Breast epithelium (tissue), 4 donors: Measurements from ENCODE around the gene KCTD11. TPM values are rescaled to one million over a fixed set of nuclear protein-coding genes. Genes with fewer than 3 reads are reported as not detected.

ENCODE experiments used
- DNase-seq, 2 donors: peaks; one replicate each; pipeline ENCODE4 v3.0.0-alpha.2; 2019; ENCODE audit warnings: low spot score in 2 of 2
- H3K27ac ChIP-seq, 2 donors: fragments of 200-600 bp; sonication (generic) in 1 of 2; one replicate each; pipeline ENCODE4 v1.5.1; 2016 to 2019; ENCODE audit warnings: mild to moderate bottlenecking in 1 of 2
- H3K27me3 ChIP-seq, 2 donors: fragments of 200-600 bp; sonication (generic) in 1 of 2; one replicate each; pipeline versions ENCODE4 v1.5.1 to v1.6.0; 2017 to 2019; ENCODE audit warnings: control low read depth in 1 of 2, mild to moderate bottlenecking in 1 of 2
- H3K36me3 ChIP-seq: fragments of 200-600 bp; one replicate; pipeline ENCODE4 v1.5.1; 2019
- H3K4me1 ChIP-seq, 2 donors: fragments of 200-600 bp; sonication (generic); one replicate each; pipeline ENCODE4 v1.5.1; 2016 to 2019; ENCODE audit warnings: control low read depth in 1 of 2
- H3K4me3 ChIP-seq, 3 donors: fragments of 200-600 bp; sonication (generic); 1 replicate in 2 of 3; 2 replicates in 1 of 3; pipeline ENCODE4 v1.5.1; 2016 to 2019; ENCODE audit warnings: mild to moderate bottlenecking in 3 of 3, moderate library complexity in 2 of 3
- H3K9me3 ChIP-seq, 2 donors: fragments of 200-600 bp; sonication (generic) in 1 of 2; one replicate each; pipeline ENCODE4 v1.5.1; 2016 to 2019; ENCODE audit warnings: control low read depth in 1 of 2
- CTCF ChIP-seq, 3 donors: fragments of 450-650 bp; IDR thresholded peaks; one replicate each; pipeline ENCODE4 v1.5.1; 2016 to 2017; ENCODE audit warnings: antibody characterized with exemption in 3 of 3, mild to moderate bottlenecking in 3 of 3, moderate library complexity in 3 of 3
- POLR2A ChIP-seq: fragments of 450-650 bp; IDR thresholded peaks from one replicate; pipeline ENCODE4 v1.6.1; 2016; ENCODE audit warnings: antibody characterized with exemption, mild to moderate bottlenecking, moderate library complexity
- POLR2AphosphoS5 ChIP-seq, 3 donors: sonication (generic); formaldehyde crosslinking; IDR thresholded peaks; one replicate each; pipeline ENCODE4 v1.6.1; 2017; ENCODE audit warnings: antibody characterized with exemption in 3 of 3
- intact Hi-C: fragments of 100-400 bp; cut with DNase I; formaldehyde crosslinking; loops from one replicate; pipeline ENCODE4 v1.15.1; 2023; ENCODE audit warnings: low total_unique reads
- total RNA-seq, 3 donors: library from RNA; depleted of rRNA; stranded (reverse); fragments of >200 nt; gene quantifications; one replicate each; pipeline ENCODE4 v1.1.0, GENCODE V29; 2016

The KCTD11 gene
- total RNA-seq, 3 donors from 2014 or later, result 9.1 to 11.5 (median 11.0) TPM

DNA sequence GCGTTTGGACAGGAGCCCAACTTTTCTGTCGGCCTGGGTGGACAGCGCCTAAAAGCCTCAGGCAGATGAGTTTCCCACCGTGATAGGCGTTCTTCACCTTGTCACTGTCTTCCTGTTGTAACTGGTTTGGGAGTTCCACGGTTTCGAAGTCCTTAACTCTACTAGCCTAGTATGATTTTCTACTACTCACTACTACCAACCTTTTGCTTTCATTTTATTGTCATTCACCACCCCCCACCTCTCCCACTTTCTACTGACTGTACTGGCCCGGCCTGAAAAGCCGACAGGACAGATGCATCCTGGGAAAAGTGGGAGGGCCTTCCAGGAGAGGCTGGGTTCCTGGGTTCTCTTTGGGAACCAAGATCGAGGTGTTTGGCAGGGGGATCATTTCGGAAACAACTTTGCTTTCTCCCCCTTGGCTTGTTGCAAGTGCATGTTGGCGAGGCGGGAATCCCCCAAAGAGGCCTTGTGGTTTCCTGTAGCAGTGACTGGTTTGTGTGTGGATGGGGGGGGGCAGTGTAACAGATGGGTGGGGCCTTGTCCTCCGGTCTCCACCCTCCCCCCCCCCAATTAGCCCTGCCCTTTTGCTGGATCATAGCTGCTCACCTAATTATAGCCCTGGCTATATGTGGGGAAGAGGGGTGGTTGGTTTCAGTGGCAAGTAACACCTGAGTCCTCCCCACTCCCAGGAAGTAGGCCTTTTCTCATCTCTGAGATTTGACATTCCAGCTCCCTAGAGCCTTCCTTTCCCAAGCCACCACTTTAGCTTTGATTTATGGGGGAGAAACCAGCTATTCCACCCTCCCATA, 43.1 kb upstream of the KCTD11 start:
- Histone ChIP-seq H3K36me3 (no peaks in the 10 kb centered on the region), H3K9me3 (no peaks in the 10 kb centered on the region), H3K4me3 (peak overlapping the region; percentile 81 to 98 (median 98)), H3K27me3 (no peaks in the 10 kb centered on the region), H3K4me1 (peaks cover 5 to 22% of the 10 kb centered on the region in 2 donors), H3K27ac (peak overlapping the region; percentile 98 to 99)
- TF ChIP-seq CTCF (IDR thresholded peaks at IDR 0.05) (no peak), POLR2AphosphoS5 (IDR thresholded peaks at IDR 0.05) (peak in 1 of 3 donors; percentile 11), POLR2A (no peak)
- DNase-seq, result peak; percentile 74 to 85
- intact Hi-C loops, result loop anchor here (5.0 kb wide), 1 partner anchor 248 kb away; the partner anchor contains the start of gene TNFSF13

DNA sequence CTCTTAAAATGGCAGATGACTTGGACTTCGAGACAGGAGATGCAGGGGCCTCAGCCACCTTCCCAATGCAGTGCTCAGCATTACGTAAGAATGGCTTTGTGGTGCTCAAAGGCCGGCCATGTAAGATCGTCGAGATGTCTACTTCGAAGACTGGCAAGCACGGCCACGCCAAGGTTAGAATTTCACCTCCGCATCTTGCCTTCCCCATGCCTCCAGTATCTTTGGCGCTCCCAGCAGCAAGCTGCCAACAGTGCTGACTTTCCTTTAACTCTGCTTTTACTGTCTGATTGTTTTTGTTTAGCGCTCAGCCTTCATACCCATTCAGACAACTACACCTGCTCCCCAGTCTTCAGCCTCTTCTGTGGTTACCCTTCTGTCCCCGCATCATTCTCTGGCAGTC, 42.3 kb upstream of the KCTD11 start:
- intact Hi-C loops, result loop anchor here (5.0 kb wide), 1 partner anchor 248 kb away; the partner anchor contains the start of gene TNFSF13
- Histone ChIP-seq H3K9me3 (no peaks in the 10 kb centered on the region), H3K27ac (peak overlapping the region in 1 of 2 donors; percentile 98), H3K4me3 (peak overlapping the region; percentile 4 to 98 (median 12)), H3K4me1 (peaks cover 5 to 30% of the 10 kb centered on the region in 2 donors), H3K36me3 (no peaks in the 10 kb centered on the region), H3K27me3 (no peaks in the 10 kb centered on the region)
- TF ChIP-seq POLR2A (no peak), POLR2AphosphoS5 (IDR thresholded peaks at IDR 0.05) (no peak), CTCF (IDR thresholded peaks at IDR 0.05) (no peak)
- DNase-seq, result no peak

DNA sequence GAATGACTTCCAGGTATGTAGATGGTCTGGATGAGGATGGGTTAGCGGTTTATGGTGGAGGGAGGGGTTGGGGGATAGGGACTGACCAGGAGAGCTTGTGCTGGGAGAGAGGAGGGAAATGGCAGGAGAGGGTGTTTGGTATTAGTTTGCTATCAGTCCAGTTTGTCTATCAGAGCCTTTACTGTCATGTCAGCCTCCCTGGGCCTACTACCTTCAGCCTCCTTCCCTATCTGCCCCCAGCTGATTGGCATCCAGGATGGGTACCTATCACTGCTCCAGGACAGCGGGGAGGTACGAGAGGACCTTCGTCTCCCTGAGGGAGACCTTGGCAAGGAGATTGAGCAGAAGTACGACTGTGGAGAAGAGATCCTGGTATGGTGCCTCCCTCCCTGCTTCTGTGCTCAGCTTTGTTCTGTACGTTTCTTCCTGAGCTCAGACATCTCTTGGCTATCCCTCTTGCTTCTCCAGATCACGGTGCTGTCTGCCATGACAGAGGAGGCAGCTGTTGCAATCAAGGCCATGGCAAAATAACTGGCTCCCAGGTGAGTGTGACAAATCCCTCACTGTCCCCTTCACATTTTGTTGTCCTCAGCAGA, 40.8 kb upstream of the KCTD11 start:
- Histone ChIP-seq H3K9me3 (no peaks in the 10 kb centered on the region), H3K27me3 (no peaks in the 10 kb centered on the region), H3K27ac (no peak overlapping the region), H3K4me3 (no peak overlapping the region), H3K4me1 (peaks cover 5 to 30% of the 10 kb centered on the region in 2 donors), H3K36me3 (no peaks in the 10 kb centered on the region)
- intact Hi-C loops, result no loop called here
- no peak for DNase-seq
- TF ChIP-seq CTCF (IDR thresholded peaks at IDR 0.05) (no peak), POLR2AphosphoS5 (IDR thresholded peaks at IDR 0.05) (no peak), POLR2A (no peak)

GRCh38 chr17:7312432-7313087, 39.4 kb upstream of the KCTD11 start:
- no peak for DNase-seq
- H3K9me3 ChIP-seq, result no peaks in the 10 kb centered on the region
- no peaks in the 10 kb centered on the region for H3K27me3 ChIP-seq
- H3K36me3 ChIP-seq, result no peaks in the 10 kb centered on the region
- peaks cover 5 to 30% of the 10 kb centered on the region in 2 donors for H3K4me1 ChIP-seq
- H3K27ac ChIP-seq, result peak overlapping the region in 1 of 2 donors; percentile 27
- TF ChIP-seq POLR2AphosphoS5 (IDR thresholded peaks at IDR 0.05), result no peak
- TF ChIP-seq CTCF (IDR thresholded peaks at IDR 0.05), result no peak
- no peak for TF ChIP-seq POLR2A
- H3K4me3 ChIP-seq, result no peak overlapping the region
- intact Hi-C loops, result no loop called here
